ENCODE data around the gene OR13J1.
"Not testable (repeated sequence)": the region's sequence is repeated elsewhere in the genome, so short reads cannot be mapped to it uniquely, and the experiment has no call there.

DNA sequence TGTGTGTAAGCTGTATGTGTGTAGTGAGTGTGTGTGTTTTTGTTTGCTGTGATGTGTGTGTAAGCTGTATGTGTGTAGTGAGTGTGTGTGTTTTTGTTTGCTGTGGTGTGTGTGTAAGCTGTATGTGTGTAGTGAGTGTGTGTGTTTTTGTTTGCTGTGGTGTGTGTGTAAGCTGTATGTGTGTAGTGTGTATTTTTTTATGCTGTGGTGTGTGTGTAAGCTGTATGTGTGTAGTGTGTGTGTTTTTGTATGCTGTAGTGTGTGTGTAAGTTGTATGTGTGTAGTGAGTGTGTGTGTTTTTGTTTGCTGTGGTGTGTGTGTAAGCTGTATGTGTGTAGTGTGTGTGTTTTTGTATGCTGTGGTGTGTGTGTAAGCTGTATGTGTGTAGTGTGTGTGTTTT is 43.2 kb upstream of the OR13J1 start:
- not testable (repeated sequence) for TF ChIP-seq POLR2A (IDR thresholded peaks at IDR 0.05)
- TF ChIP-seq, protein P1, sequence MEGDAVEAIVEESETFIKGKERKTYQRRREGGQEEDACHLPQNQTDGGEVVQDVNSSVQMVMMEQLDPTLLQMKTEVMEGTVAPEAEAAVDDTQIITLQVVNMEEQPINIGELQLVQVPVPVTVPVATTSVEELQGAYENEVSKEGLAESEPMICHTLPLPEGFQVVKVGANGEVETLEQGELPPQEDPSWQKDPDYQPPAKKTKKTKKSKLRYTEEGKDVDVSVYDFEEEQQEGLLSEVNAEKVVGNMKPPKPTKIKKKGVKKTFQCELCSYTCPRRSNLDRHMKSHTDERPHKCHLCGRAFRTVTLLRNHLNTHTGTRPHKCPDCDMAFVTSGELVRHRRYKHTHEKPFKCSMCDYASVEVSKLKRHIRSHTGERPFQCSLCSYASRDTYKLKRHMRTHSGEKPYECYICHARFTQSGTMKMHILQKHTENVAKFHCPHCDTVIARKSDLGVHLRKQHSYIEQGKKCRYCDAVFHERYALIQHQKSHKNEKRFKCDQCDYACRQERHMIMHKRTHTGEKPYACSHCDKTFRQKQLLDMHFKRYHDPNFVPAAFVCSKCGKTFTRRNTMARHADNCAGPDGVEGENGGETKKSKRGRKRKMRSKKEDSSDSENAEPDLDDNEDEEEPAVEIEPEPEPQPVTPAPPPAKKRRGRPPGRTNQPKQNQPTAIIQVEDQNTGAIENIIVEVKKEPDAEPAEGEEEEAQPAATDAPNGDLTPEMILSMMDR (IDR thresholded peaks at IDR 0.05), result not testable (repeated sequence)
